ENCODE results near the gene TNC. TPM values are rescaled to one million over a fixed set of nuclear protein-coding genes. Genes with fewer than 3 reads are reported as not detected.

The TNC gene
- total and polyA plus RNA-seq, 2 experiments from 2014 or later: 12.7 to 20.9 TPM

GRCh38 chr9:114998326-114998725 lies 119.6 kb downstream of the TNC start:
- no peaks in the 10 kb centered on the region for H3K9me2 ChIP-seq (replicated peaks; ENCODE audit: insufficient read depth)

DNA sequence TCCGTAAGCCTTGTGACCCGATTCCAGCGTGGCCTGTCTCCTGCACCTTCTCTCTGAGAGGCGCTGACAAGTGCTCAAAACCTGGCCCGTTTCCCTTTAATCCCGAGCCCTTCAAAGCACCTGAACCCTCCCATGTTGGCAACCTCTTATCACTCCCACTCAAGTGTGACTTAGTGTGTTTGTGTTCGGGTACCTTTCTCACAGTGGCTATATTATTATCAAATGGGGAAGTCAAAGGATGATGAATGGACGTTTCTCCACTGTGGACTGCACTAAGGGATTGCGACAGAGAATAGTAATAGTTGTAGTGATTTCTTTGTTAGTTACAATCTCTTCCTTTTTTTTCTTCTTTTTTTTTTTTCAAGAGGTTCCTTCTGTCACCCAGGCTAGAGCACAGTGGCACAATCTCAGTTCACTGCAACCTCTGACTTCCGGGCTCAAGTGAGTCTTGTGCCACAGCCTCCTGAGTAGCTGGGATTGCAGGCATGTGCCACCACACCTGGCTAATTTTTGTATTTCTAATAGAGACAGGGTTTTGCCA lies 122.2 kb downstream of the TNC start:
- Histone ChIP-seq H3K9me2 (replicated peaks; ENCODE audit: insufficient read depth) (no peaks in the 10 kb centered on the region), H3K4me1 (ENCODE audit: insufficient read depth) (no peaks in the 10 kb centered on the region), H2AFZ (no peak overlapping the region), H3K79me2 (no peaks in the 10 kb centered on the region), H4K20me1 (ENCODE audit: insufficient read depth, poor library complexity, severe bottlenecking) (no peaks in the 10 kb centered on the region), H3K27me3 (no peaks in the 10 kb centered on the region), H3K4me2 (no peak overlapping the region), H3K9me3 (ENCODE audit: low read depth) (no peaks in the 10 kb centered on the region), H3K36me3 (replicated peaks; ENCODE audit: insufficient read depth, low read depth) (no peaks in the 10 kb centered on the region), H3K4me3 (no peak overlapping the region), H3K27ac (no peak overlapping the region)
- TF ChIP-seq CTCF (IDR thresholded peaks at IDR 0.05; ENCODE audit: poor library complexity) (no peak), EZH2phosphoT487 (IDR thresholded peaks at IDR 0.05; ENCODE audit: low read depth, severe bottlenecking, unreplicated experiment) (no peak), EZH2 (IDR thresholded peaks at IDR 0.05; ENCODE audit: borderline replicate concordance) (no peak)
- 56% methylated on average over 10 of the region's 10 CpGs for WGBS (ENCODE audit: low lambda C conversion rate, missing lambda C conversion rate)
- no peak for DNase-seq (ENCODE audit: low spot score)

More at GRCh38 chr9:114998326-114998725, 119.6 kb downstream of the TNC start:
- H3K4me2 ChIP-seq: no peak overlapping the region
- no peak overlapping the region for H3K27ac ChIP-seq
- no peaks in the 10 kb centered on the region for H3K4me1 ChIP-seq (ENCODE audit: insufficient read depth)
- H3K4me3 ChIP-seq: no peak overlapping the region
- H3K9me3 ChIP-seq (ENCODE audit: low read depth): no peaks in the 10 kb centered on the region
- H3K79me2 ChIP-seq: no peaks in the 10 kb centered on the region
- H3K36me3 ChIP-seq (replicated peaks; ENCODE audit: insufficient read depth, low read depth): no peaks in the 10 kb centered on the region
- no peaks in the 10 kb centered on the region for H4K20me1 ChIP-seq (ENCODE audit: insufficient read depth, poor library complexity, severe bottlenecking)
- DNase-seq (ENCODE audit: low spot score): no peak
- H3K27me3 ChIP-seq: no peaks in the 10 kb centered on the region
- WGBS (ENCODE audit: low lambda C conversion rate, missing lambda C conversion rate): 44% methylated on average over 2 of the region's 2 CpGs
- no peak overlapping the region for H2AFZ ChIP-seq
- TF ChIP-seq EZH2 (IDR thresholded peaks at IDR 0.05; ENCODE audit: borderline replicate concordance) (no peak), CTCF (IDR thresholded peaks at IDR 0.05; ENCODE audit: poor library complexity) (no peak), EZH2phosphoT487 (IDR thresholded peaks at IDR 0.05; ENCODE audit: low read depth, severe bottlenecking, unreplicated experiment) (no peak)

- H3K79me2 ChIP-seq: no peaks in the 10 kb centered on the region
- H4K20me1 ChIP-seq (ENCODE audit: insufficient read depth, poor library complexity, severe bottlenecking): no peaks in the 10 kb centered on the region
- TF ChIP-seq EZH2 (IDR thresholded peaks at IDR 0.05; ENCODE audit: borderline replicate concordance) (no peak), CTCF (IDR thresholded peaks at IDR 0.05; ENCODE audit: poor library complexity) (no peak), EZH2phosphoT487 (IDR thresholded peaks at IDR 0.05; ENCODE audit: low read depth, severe bottlenecking, unreplicated experiment) (no peak)
- no peak overlapping the region for H3K4me3 ChIP-seq
- H3K36me3 ChIP-seq (replicated peaks; ENCODE audit: insufficient read depth, low read depth): no peaks in the 10 kb centered on the region
- no peaks in the 10 kb centered on the region for H3K9me3 ChIP-seq (ENCODE audit: low read depth)
- DNase-seq (ENCODE audit: low spot score): no peak
- no peak overlapping the region for H2AFZ ChIP-seq
- H3K4me2 ChIP-seq: no peak overlapping the region
- H3K27me3 ChIP-seq: no peaks in the 10 kb centered on the region
- H3K9me2 ChIP-seq (replicated peaks; ENCODE audit: insufficient read depth): no peaks in the 10 kb centered on the region
- H3K4me1 ChIP-seq (ENCODE audit: insufficient read depth): no peaks in the 10 kb centered on the region
- no peak overlapping the region for H3K27ac ChIP-seq
Measured at GRCh38 chr9:114994768-114995167, 123.2 kb downstream of the TNC start.

- 83% methylated on average over 7 of the region's 7 CpGs for WGBS (ENCODE audit: low lambda C conversion rate, missing lambda C conversion rate)
- Histone ChIP-seq H3K9me3 (ENCODE audit: low read depth) (no peaks in the 10 kb centered on the region), H3K9me2 (replicated peaks; ENCODE audit: insufficient read depth) (no peaks in the 10 kb centered on the region), H3K27me3 (no peaks in the 10 kb centered on the region), H3K4me2 (no peak overlapping the region), H3K79me2 (no peaks in the 10 kb centered on the region), H3K27ac (no peak overlapping the region), H2AFZ (no peak overlapping the region), H3K4me1 (ENCODE audit: insufficient read depth) (peaks cover 6% of the 10 kb centered on the region), H3K4me3 (no peak overlapping the region), H3K36me3 (replicated peaks; ENCODE audit: insufficient read depth, low read depth) (no peaks in the 10 kb centered on the region), H4K20me1 (ENCODE audit: insufficient read depth, poor library complexity, severe bottlenecking) (no peaks in the 10 kb centered on the region)
- TF ChIP-seq CTCF (IDR thresholded peaks at IDR 0.05; ENCODE audit: poor library complexity): no peak
- no peak for TF ChIP-seq EZH2phosphoT487 (IDR thresholded peaks at IDR 0.05; ENCODE audit: low read depth, severe bottlenecking, unreplicated experiment)
- TF ChIP-seq EZH2 (IDR thresholded peaks at IDR 0.05; ENCODE audit: borderline replicate concordance): no peak
- DNase-seq (ENCODE audit: low spot score): no peak
Measured at GRCh38 chr9:114991861-114992260, 126.1 kb downstream of the TNC start.
